ENCODE measurements around the gene MGAT4A. TPM values are rescaled to one million over a fixed set of nuclear protein-coding genes. Genes with fewer than 3 reads are reported as not detected.

Gene MGAT4A
- total and polyA plus RNA-seq, 9 of the 15 experiments (the other 6 are each of a cell fraction or from before 2014, with no cell fraction given) = 0.03 to 0.53 (median 0.18) TPM; not detected in 2

- no TSS peak for BruUV-seq (replicated peaks)
- CTCF ChIA-PET (ENCODE audit: low intra/inter-chr PET ratio) = no interaction called here
- TF ChIP-seq ZNF282 (CRISPR knock-in tag; IDR thresholded peaks at IDR 0.05) (no peak), STAT5B (CRISPR knock-in tag; IDR thresholded peaks at IDR 0.05) (no peak), PTRF (tag; IDR thresholded peaks at IDR 0.05) (no peak), THRB (CRISPR knock-in tag; conservative IDR thresholded peaks at IDR 0.05) (no peak), ELK3 (CRISPR knock-in tag; IDR thresholded peaks at IDR 0.05) (no peak), DDX20 (tag; IDR thresholded peaks at IDR 0.05; ENCODE audit: low read depth) (no peak), HSF4 (CRISPR knock-in tag; IDR thresholded peaks at IDR 0.05; ENCODE audit: borderline replicate concordance) (no peak), U2AF1 (optimal IDR thresholded peaks at IDR 0.05; ENCODE audit: low read depth, low read length) (no peak), CTCF (IDR thresholded peaks at IDR 0.05 in 2 of 3, conservative IDR thresholded peaks at IDR 0.05 in 1 of 3; ENCODE audit: insufficient read depth in 2 of 3, low read depth in 1 of 3, low read length in 3 of 3) (no peak), CHCHD3 (CRISPR knock-in tag; IDR thresholded peaks at IDR 0.05) (no peak), RBBP5 (IDR thresholded peaks at IDR 0.05; ENCODE audit: borderline replicate concordance, insufficient read depth, low read length, poor library complexity, severe bottlenecking) (no peak), ATF7 (IDR thresholded peaks at IDR 0.05) (no peak)
- in situ Hi-C loops (cut with MboI) (no loop called here), intact Hi-C loops (cut with micrococcal nuclease) (no loop called here)
- FAIRE-seq = no peak
- Histone ChIP-seq H4K20me1 (replicated peaks; ENCODE audit: control insufficient read depth, insufficient read depth, low read length) (no peaks in the 10 kb centered on the region), H3K4me2 (ENCODE audit: insufficient read depth, low read length) (no peak overlapping the region), H3K9me3 (replicated peaks; ENCODE audit: control insufficient read depth, insufficient read depth, low read depth, low read length) (no peaks in the 10 kb centered on the region), H3K9ac (ENCODE audit: insufficient read depth in 1 of 2, low read depth in 2 of 2, low read length in 2 of 2) (no peak overlapping the region), H2AFZ (ENCODE audit: low read depth, low read length) (no peak overlapping the region), H3K9me1 (ENCODE audit: control insufficient read depth, insufficient read depth, low read length) (no peaks in the 10 kb centered on the region), H3K4me3 (no peak overlapping the region), H3K27me3 (ENCODE audit: control insufficient read depth in 2 of 2, insufficient read depth in 2 of 2, low read length in 2 of 2) (peaks cover 10 to 16% of the 10 kb centered on the region in 2 experiments; a peak in 3 of 5 replicates), H3K4me1 (replicated peaks in 1 of 2; ENCODE audit: control insufficient read depth in 2 of 2, insufficient read depth in 2 of 2, low read length in 2 of 2) (no peaks in the 10 kb centered on the region; a peak in 1 of 5 replicates), H3K27ac (ENCODE audit: extremely low read depth, low read depth, low read length) (no peak overlapping the region), H3K36me3 (ENCODE audit: control insufficient read depth, insufficient read depth, low read length) (no peaks in the 10 kb centered on the region), H3K79me2 (ENCODE audit: control insufficient read depth, insufficient read depth, low read length) (no peaks in the 10 kb centered on the region)
- POLR2A ChIA-PET = no interaction called here
- ATAC-seq = no peak
- no peak for DNase-seq (ENCODE audit: extremely low read depth in 1 of 4, low spot score in 3 of 4)
- WGBS (ENCODE audit: insufficient coverage, low coverage, missing lambda C conversion rate) = 2% methylated on average over 4 of the region's 4 CpGs
Observed at GRCh38 chr2:98710734-98711133, 20.2 kb downstream of the MGAT4A start.

All from K562 (cell line).